Astrocyte (in vitro differentiated cells and primary cell): ENCODE results near the gene MROH9. TPM values are rescaled to one million over a fixed set of nuclear protein-coding genes. Genes with fewer than 3 reads are reported as not detected.

Experiments used
- DNase-seq: peaks from one replicate; pipeline ENCODE4 v3.0.0-alpha.2; 2010; ENCODE audit warnings: low read depth
- FAIRE-seq: peaks from 2 replicates; lab custom pipeline; 2011; peaks lifted over from hg19 to GRCh38; lab: Jason Lieb, UNC
- H2AFZ ChIP-seq: 2 replicates; pipeline ENCODE4 v1.6.0; 2012; ENCODE audit warnings: low read depth, low read length, inconsistent platforms
- H3K27ac ChIP-seq: 2 replicates; pipeline ENCODE4 v1.5.1; 2011; ENCODE audit warnings: low read depth, low read length, inconsistent platforms
- H3K27me3 ChIP-seq: 2 replicates; pipeline ENCODE4 v1.6.0; 2011; ENCODE audit warnings: low read length, inconsistent platforms; ENCODE audit not compliant: insufficient read depth
- H3K36me3 ChIP-seq: 2 replicates; pipeline ENCODE4 v1.5.1; 2011; ENCODE audit warnings: low read length, inconsistent platforms; ENCODE audit not compliant: insufficient read depth
- H3K4me1 ChIP-seq: 2 replicates; pipeline ENCODE4 v1.5.1; 2011; ENCODE audit warnings: low read length, inconsistent platforms; ENCODE audit not compliant: insufficient read depth
- H3K4me2 ChIP-seq: 2 replicates; pipeline ENCODE4 v1.6.0; 2012; ENCODE audit warnings: low read length, inconsistent platforms
- H3K4me3 ChIP-seq: 2 replicates; pipeline ENCODE4 v1.5.1; 2011; ENCODE audit warnings: low read depth, mild to moderate bottlenecking, low read length, inconsistent platforms; ENCODE audit not compliant: insufficient read depth
- H3K79me2 ChIP-seq: 2 replicates; pipeline ENCODE4 v1.6.0; 2012; ENCODE audit warnings: mild to moderate bottlenecking, low read length, inconsistent platforms; ENCODE audit not compliant: insufficient read depth
- H3K9ac ChIP-seq: 2 replicates; pipeline ENCODE4 v1.6.0; 2012; ENCODE audit warnings: mild to moderate bottlenecking, low read length, inconsistent platforms
- H3K9me3 ChIP-seq: 2 replicates; pipeline ENCODE4 v1.5.1; 2012; ENCODE audit warnings: low read depth, mild to moderate bottlenecking, low read length, inconsistent platforms; ENCODE audit not compliant: insufficient read depth
- H4K20me1 ChIP-seq: 2 replicates; pipeline ENCODE4 v1.6.0; 2012; ENCODE audit warnings: low read length, inconsistent platforms; ENCODE audit not compliant: insufficient read depth
- H3K27ac Mint-ChIP-seq: one replicate; pipeline ENCODE4 v1.8.0; 2021; ENCODE audit warnings: mild to moderate bottlenecking, mixed read lengths; ENCODE audit not compliant: unreplicated experiment
- H3K27me3 Mint-ChIP-seq: one replicate; pipeline ENCODE4 v1.8.0; 2021; ENCODE audit warnings: low read depth, mixed read lengths; ENCODE audit not compliant: unreplicated experiment
- H3K36me3 Mint-ChIP-seq: one replicate; pipeline ENCODE4 v1.8.0; 2021; ENCODE audit warnings: low read depth, mixed read lengths; ENCODE audit not compliant: unreplicated experiment
- H3K4me1 Mint-ChIP-seq: one replicate; pipeline ENCODE4 v1.8.0; 2021; ENCODE audit warnings: low read depth, mixed read lengths; ENCODE audit not compliant: unreplicated experiment
- H3K4me3 Mint-ChIP-seq: one replicate; pipeline ENCODE4 v1.8.0; 2021; ENCODE audit warnings: mild to moderate bottlenecking, moderate library complexity, mixed read lengths; ENCODE audit not compliant: unreplicated experiment
- H3K9me3 Mint-ChIP-seq: one replicate; pipeline ENCODE4 v1.8.0; 2021; ENCODE audit warnings: mild to moderate bottlenecking, mixed read lengths; ENCODE audit not compliant: unreplicated experiment
- CTCF ChIP-seq: IDR thresholded peaks from 2 replicates; pipeline ENCODE4 v1.5.1; 2011; ENCODE audit warnings: low read depth, mild to moderate bottlenecking, inconsistent platforms, low read length, moderate library complexity; ENCODE audit not compliant: insufficient read depth
- EZH2 ChIP-seq: IDR thresholded peaks from 2 replicates; pipeline ENCODE4 v1.6.1; 2012; ENCODE audit warnings: mild to moderate bottlenecking, low read length, inconsistent platforms; ENCODE audit not compliant: insufficient read depth
- total RNA-seq: library from RNA; stranded (reverse); gene quantifications from 2 replicates; pipeline ENCODE4 v1.2.1, GENCODE V29; 2021

Gene MROH9
- total RNA-seq, 1 donor from 2014 or later: not detected

DNA sequence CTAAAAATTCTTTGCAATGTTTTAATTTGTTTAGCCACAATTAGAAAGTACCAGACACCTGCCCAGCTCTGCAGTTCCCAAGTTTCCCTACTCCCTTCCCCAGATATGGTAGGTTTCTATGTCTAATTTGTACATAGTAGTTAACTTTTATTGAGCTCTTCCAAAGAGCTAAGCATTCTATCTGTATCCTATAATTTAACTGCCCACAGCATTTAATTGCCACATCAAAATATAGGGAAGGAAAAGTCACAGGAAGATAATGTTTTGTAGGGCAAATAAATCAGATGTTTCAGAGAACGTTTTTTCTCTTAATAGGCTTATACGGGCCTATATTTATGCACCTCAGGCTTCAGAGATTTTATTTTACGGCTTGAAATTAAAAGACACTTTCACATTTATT lies 139.7 kb downstream of the MROH9 start:
- TF ChIP-seq EZH2 (no peak), CTCF (no peak)
- Histone ChIP-seq H3K36me3 (no peaks in the 10 kb centered on the region), H2AFZ (no peak overlapping the region), H4K20me1 (no peaks in the 10 kb centered on the region), H3K9me3 (no peaks in the 10 kb centered on the region), H3K27me3 (no peaks in the 10 kb centered on the region), H3K27ac (no peak overlapping the region), H3K4me3 (no peak overlapping the region), H3K4me1 (no peaks in the 10 kb centered on the region), H3K9ac (no peak overlapping the region), H3K4me2 (no peak overlapping the region), H3K79me2 (no peaks in the 10 kb centered on the region)
- H3K27ac Mint-ChIP-seq: no peak overlapping the region
- no peaks in the 10 kb centered on the region for H3K36me3 Mint-ChIP-seq
- DNase-seq: no peak
- no peak overlapping the region for H3K4me3 Mint-ChIP-seq
- no peaks in the 10 kb centered on the region for H3K9me3 Mint-ChIP-seq
- no peaks in the 10 kb centered on the region for H3K4me1 Mint-ChIP-seq
- H3K27me3 Mint-ChIP-seq: no peaks in the 10 kb centered on the region
- FAIRE-seq: no peak

GRCh38 chr1:171081314-171081753 lies 146.0 kb downstream of the MROH9 start:
- Histone ChIP-seq H3K27me3 (no peaks in the 10 kb centered on the region), H3K27ac (no peak overlapping the region), H3K4me3 (no peak overlapping the region), H3K9me3 (no peaks in the 10 kb centered on the region), H3K36me3 (no peaks in the 10 kb centered on the region), H3K9ac (no peak overlapping the region), H4K20me1 (no peaks in the 10 kb centered on the region), H3K4me1 (no peaks in the 10 kb centered on the region), H2AFZ (peak overlapping the region; percentile 52), H3K79me2 (no peaks in the 10 kb centered on the region), H3K4me2 (peak overlapping the region; percentile 41)
- no peak for TF ChIP-seq EZH2
- peak; percentile 37 for TF ChIP-seq CTCF
- FAIRE-seq (peak; percentile 45), DNase-seq (peak; percentile 31)
- H3K9me3 Mint-ChIP-seq: no peaks in the 10 kb centered on the region
- H3K36me3 Mint-ChIP-seq: no peaks in the 10 kb centered on the region
- H3K27ac Mint-ChIP-seq: no peak overlapping the region
- H3K4me3 Mint-ChIP-seq: no peak overlapping the region
- peaks cover 1% of the 10 kb centered on the region for H3K27me3 Mint-ChIP-seq
- H3K4me1 Mint-ChIP-seq: no peaks in the 10 kb centered on the region

GRCh38 chr1:171081763-171082201 lies 146.4 kb downstream of the MROH9 start:
- no peaks in the 10 kb centered on the region for H4K20me1 ChIP-seq
- H3K27me3 Mint-ChIP-seq: peaks cover 1% of the 10 kb centered on the region
- no peak overlapping the region for H3K9ac ChIP-seq
- DNase-seq (no peak), FAIRE-seq (no peak)
- H3K4me3 ChIP-seq: no peak overlapping the region
- no peaks in the 10 kb centered on the region for H3K27me3 ChIP-seq
- H3K79me2 ChIP-seq: no peaks in the 10 kb centered on the region
- H3K27ac ChIP-seq: no peak overlapping the region
- no peaks in the 10 kb centered on the region for H3K9me3 ChIP-seq
- H3K4me1 Mint-ChIP-seq: no peaks in the 10 kb centered on the region
- H2AFZ ChIP-seq: peak overlapping the region; percentile 52
- H3K9me3 Mint-ChIP-seq: no peaks in the 10 kb centered on the region
- H3K27ac Mint-ChIP-seq: no peak overlapping the region
- TF ChIP-seq CTCF (no peak), EZH2 (no peak)
- peak overlapping the region; percentile 41 for H3K4me2 ChIP-seq
- no peaks in the 10 kb centered on the region for H3K36me3 Mint-ChIP-seq
- no peaks in the 10 kb centered on the region for H3K36me3 ChIP-seq
- H3K4me3 Mint-ChIP-seq: no peak overlapping the region
- no peaks in the 10 kb centered on the region for H3K4me1 ChIP-seq
